ENCODE results near the gene ABCB8.

GRCh38 chr7:151088856-151089699 is 60.8 kb downstream of the ABCB8 start:
- TF ChIP-seq POLR2A (IDR thresholded peaks at IDR 0.05; ENCODE audit: low read depth, low read length) (peak; percentile 69; the same call in 1 of the 2 replicates), SMC3 (IDR thresholded peaks at IDR 0.05; ENCODE audit: low read depth, low read length) (no peak), USF2 (IDR thresholded peaks at IDR 0.05; ENCODE audit: low read depth, low read length) (0 out of 2 replicates have a peak, but pooled peaks have one; percentile 15), MAZ (IDR thresholded peaks at IDR 0.05; ENCODE audit: borderline replicate concordance, low read depth, low read length) (no peak; the same call in none of the 2 replicates), MXI1 (IDR thresholded peaks at IDR 0.05; ENCODE audit: borderline replicate concordance, low read depth, low read length) (no peak; the same call in 1 of the 2 replicates), CTCF (conservative IDR thresholded peaks at IDR 0.05; ENCODE audit: low read depth, low read length) (no peak), RFX5 (IDR thresholded peaks at IDR 0.05; ENCODE audit: low read depth, low read length) (no peak), BHLHE40 (IDR thresholded peaks at IDR 0.05; ENCODE audit: low read depth, low read length) (no peak), RCOR1 (IDR thresholded peaks at IDR 0.05; ENCODE audit: insufficient replicate concordance, low read length) (peak; percentile 40)
